Erythroblast (primary cell): ENCODE results near the gene DIPK1B.

Source experiments
- GATA1 ChIP-seq: IDR thresholded peaks from 2 replicates; pipeline ENCODE4 v1.6.1; 2011; ENCODE audit warnings: low read depth, mild to moderate bottlenecking, control low read depth, low read length, moderate library complexity
- POLR2A ChIP-seq: IDR thresholded peaks from 2 replicates; pipeline ENCODE4 v1.6.1; 2011; ENCODE audit warnings: mild to moderate bottlenecking, low read length

- no peak for TF ChIP-seq POLR2A
- no peak for TF ChIP-seq GATA1
Measured at GRCh38 chr9:136678624-136679023, 33.7 kb upstream of the DIPK1B start.
